Sigmoid colon (tissue), 4 donors: ENCODE measurements around the gene ASIC3.

Experiments used
- CTCF ChIP-seq, 4 experiments: fragments of 450-650 bp in 3 of 4; fragments of 200-600 bp in 1 of 4; IDR thresholded peaks; one replicate each; pipeline ENCODE4 v1.5.1; 2016 to 2019; ENCODE audit warnings: antibody characterized with exemption in 4 of 4, mild to moderate bottlenecking in 3 of 4, moderate library complexity in 2 of 4
- POLR2AphosphoS5 ChIP-seq, 4 donors: sonication (generic); formaldehyde crosslinking; IDR thresholded peaks; one replicate each; pipeline ENCODE4 v1.6.1; 2017; ENCODE audit warnings: antibody characterized with exemption in 4 of 4

- TF ChIP-seq POLR2AphosphoS5 (IDR thresholded peaks at IDR 0.05) (peak; percentile 34 to 85 (median 61)), CTCF (IDR thresholded peaks at IDR 0.05) (peak in 2 of 4 experiments; percentile 16 to 57)
Observed at GRCh38 chr7:151059367-151060112, 11.2 kb downstream of the ASIC3 start, which contains the start of gene SLC4A2.
